ENCODE results near the gene PTPRK.

Gene PTPRK

DNA sequence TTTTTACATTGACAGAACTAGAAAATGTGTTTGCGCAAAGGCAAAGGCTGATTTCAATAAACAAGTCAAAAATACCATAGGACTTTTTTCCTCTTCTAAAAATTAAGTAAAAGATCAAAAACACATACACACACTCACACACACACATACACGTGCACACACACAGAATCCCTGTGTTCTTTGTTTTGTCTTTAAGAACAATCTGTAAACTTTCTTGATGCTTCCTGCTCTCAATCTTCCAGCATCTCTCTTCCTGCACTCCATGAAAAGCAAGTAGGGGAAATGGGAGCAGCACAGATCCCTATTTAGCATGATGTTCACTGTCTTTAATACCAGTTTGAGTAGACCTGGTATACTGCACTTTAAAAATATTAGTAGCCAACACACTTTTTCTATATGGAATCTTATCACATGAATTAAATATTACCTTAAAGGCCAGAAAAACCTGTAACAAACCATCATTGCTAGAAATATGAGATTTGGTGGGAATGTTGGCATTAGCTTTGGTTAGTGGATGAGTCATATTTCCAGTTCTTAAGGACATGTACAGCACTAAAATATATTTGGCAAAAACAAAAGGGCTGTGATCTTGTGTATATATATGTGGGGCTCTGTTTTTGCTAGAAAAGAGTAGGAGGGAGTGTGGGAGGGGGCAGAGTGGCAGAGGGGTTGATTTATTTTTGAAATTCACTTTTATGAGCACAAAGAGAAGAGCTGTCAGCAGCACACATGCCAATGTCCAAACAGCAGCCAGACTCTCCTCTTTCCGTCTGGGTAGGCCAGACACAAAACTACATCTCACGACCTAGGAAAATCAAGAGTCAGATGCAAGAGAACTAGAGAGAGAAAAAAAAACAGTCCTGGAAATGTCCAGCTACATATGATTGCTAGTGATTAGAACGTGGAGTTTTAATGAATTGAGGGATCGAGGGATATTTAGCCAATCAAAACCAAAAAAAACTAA lies 4.6 kb downstream of the PTPRK start:
- DNase-seq, result no peak

DNA sequence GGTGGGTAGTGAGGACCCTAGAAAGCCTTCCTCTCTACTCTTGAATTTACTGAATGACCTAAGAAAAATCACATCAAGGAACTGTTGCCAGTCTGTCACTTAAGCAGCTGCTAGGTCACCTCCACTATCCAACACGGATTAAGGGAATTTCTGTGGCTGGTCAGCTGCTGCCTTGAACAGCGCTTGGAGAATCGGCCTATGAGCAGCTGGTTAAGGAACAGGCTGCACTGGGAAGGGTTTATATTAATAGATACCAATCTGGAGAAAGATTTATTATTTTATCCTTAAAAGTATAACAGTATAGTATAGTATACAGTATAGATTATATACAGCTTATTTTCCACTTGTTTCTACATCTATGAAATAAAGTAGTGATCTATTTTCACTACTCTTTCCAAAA lies 6.5 kb downstream of the PTPRK start:
- no peak for DNase-seq

DNA sequence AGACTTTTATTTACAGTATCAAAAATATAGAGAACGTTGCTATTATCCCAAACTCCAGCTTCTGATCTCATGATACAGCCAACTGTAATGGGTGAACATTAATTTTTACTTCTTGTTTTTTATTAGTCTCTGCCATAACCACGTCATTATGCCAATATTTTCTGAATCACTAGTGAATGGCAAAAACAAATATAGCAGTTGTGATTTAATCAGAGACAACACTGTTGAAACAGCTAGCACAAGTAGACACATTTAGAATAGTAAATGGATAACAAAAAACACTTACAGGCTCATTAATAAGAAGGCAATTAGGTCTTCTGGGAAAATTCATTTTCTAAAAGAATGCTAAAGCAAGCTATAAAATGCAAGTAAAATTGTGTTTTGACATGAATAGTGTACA lies 8.1 kb downstream of the PTPRK start:
- DNase-seq, result no peak

DNA sequence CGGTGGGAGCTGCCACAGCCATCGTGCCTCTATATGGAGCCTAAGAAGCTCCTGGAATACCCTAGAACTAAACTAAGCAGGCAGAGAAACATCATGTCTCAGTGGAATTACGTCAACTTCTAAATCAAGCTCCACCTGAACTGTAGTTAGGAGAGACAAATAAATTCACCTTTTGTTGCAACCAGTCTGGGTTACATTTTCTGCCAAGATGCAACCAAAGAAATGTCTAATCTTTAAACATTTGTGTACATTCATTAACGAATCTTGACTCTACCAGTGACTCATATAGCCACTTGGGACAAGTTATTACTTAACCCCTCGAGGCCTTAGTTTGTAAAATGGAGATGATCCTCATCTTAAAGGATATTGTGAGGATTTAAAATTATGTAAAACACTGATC lies 8.9 kb downstream of the PTPRK start:
- no peak for DNase-seq

DNA sequence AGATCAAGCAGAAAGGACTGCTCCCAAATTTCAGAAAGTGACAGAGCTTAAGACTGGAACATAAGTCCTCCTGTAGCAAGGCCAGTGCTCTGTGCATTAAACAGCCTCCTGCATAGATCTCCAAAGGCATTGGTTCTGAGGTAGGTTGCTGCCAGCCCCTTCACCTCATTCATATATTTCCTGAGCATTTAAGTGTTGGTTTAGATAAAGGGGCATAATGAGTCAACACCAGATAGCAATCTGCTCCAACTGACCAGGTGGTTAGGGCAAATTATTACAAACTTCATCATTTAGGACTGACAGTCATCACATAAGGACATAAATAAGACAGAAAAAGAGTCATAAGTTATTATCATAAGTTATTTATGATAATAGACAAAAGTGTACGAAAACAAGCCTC lies 10.7 kb downstream of the PTPRK start:
- no peak for DNase-seq

DNA sequence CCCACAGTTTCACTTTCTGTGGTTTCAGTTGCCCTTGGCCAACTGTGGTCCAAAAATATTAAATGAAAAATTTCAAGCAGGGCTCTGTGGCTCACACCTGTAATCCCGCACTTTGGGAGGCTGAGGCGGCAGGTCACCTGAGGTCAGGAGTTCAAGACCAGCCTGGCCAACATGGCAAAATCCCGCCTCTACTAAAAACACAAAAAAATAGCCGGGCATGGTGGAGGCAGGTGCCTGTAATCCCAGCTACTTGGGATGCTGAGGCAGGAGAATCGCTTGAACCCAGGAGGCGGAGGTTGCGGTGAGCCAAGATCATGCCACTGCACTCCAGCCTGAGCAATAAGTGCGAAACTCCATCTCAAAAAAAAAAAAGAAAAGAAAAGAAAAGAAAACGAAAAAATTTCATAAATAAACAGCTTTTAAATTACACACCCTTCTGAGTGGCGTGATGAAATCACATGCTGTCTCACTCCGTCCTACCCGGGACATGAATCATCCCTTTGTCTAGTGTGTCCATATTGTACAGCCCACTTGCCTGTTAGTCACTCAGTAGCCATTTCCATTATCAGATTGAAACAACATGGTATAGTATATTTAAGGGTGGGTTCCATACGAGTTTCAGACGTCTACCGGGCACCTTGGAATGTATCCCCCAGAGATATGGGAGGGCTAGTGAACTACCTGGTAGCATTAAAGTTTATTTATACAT lies 11.7 kb downstream of the PTPRK start:
- no peak for DNase-seq

DNA sequence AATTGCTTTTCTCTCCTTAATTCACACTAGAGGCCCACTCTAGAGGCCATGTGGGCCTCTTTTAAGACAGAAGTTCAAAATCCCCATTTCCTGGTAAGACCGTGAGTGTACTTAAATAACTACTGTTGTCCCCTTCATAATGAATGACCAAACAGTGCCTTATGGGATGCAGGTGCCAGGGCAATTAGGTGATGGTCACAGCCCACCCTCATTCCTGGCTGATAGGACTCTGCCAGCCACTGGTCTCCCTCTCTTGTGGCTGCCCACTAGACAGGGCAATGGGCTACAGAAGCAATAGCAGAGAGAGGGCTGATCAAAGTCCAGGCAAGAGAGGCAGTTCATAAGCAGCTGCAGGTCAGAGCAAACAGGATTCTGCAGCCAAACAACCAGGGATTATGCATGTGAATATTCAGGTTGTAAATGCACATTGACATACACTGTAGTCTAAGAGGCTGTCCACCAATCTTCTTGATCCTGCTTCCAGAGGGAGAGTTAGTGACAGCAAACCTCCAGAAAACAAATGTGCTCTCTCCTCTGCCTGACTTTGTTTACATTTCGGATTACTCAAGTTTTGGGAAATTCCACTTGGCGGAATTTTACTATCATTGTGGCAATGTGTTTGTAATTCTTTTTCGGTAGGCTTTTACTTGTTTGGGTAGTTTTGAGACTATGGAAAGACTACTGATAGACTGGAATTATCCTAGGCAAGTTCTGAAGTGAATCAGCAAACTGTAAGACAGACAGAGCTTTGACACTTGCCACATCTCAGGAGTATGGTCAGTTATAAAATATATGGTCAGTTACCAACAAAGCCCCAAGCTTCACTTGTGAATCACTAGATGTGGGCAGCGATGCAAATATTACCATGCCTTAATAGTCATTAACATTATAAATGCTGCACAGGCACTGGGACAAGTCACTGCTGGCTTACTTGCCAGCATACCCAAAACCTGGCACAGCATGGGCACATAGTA lies 12.8 kb downstream of the PTPRK start:
- DNase-seq, result no peak

DNA sequence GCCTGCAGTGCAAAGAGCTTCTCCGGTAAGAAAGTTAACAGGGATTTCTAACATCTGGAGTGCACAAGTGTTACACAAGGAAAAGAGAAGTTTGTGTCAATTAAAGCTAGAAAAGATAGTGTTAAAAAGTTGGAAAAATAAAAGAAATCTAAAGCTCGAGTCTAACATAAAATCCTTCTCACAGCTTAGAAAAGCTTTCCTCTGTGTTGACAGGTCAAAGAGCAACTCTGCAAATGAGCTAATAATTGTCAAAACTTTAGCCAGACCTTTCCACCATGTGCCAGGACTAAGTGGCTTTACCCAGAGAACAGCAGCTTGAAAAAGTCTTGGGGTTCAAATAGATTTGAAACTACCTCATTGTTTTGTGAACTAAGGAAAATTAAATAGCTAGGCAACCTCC lies 14.8 kb downstream of the PTPRK start:
- no peak for DNase-seq

DNA sequence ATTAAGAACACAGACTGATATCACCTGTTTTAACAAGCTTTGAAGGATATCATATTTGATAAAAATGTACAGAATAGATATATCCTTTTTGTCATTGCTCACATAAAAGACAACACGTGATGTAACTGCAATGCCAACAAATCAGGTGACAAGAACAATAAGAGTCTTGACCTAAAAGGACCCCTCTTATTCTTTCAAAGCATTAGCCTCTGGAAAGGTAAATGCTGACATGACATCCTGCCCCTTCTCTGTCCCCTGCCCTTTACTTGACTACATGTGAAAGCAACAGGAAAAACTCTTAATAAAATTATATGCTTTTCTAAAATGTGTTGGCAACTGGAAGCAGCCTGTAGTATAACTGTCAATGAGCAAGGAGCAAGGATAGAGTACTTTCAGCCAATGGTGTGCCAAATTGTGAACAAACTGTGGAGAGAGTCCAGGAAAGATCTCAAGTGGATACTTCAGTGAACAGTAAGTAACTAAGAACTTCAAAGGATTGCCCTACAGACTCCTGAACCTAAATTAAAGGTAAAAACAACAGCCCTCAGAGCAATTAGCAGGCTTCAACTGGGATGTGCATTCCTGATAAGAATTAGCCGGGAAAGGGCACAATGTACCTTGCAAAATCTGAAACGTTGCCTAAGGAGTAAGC lies 16.3 kb downstream of the PTPRK start:
- no peak for DNase-seq

DNA sequence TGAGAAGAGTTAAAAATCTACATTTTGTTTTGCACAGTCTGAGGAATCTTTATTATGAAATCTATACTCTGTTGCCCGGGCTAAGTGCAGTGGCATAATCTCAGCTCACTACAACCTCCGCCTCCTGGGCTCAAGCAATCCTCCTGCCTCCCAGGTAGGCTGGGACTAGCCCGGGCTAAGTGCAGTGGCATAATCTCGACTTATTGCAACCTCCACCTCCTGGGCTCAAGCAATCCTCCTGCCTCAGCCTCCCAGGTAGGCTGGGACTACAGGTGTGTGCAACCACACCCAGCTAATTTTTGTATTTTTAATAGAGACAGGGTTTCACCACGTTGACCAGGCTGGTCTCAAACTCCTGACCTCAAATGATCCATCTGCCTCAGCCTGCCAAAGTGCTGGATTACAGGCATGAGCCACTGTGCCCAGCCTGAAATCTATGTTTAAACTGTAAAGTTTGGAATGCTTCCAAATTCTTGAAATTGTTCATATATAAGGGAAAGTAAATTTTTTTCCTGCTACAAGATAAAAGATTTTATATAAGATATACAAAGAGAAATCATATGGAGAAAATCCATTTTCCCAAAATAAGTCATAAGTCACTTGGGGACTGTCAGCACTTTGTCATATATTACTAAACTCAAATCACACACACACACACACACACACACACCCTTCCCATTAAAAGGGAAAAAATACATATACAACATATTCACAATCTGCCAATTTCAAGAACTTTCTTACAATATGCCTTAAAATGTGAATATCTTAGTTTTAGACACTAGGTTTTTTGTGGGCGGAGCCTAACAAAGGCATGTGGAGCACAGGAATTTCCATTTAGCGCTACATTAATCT lies 19.4 kb downstream of the PTPRK start:
- DNase-seq, result no peak

DNA sequence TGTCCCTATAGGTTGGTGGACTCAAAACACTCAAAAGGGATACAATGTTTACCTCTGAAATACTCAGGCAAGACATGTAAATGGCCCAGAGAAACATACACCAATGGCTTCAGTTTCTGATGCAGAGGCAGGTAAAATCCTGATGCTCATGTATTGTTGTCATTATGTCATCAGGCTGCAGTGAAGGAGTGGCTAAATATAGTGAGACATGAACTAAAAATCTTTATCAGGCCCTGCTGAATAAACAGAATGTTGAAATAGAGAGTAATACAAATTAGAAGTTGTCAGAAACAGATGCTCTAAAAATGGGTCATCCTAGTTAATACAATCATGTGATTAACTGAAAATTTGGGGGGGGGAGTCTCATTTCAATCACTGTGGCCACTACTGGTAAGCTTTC lies 20.4 kb downstream of the PTPRK start:
- no peak for DNase-seq

DNA sequence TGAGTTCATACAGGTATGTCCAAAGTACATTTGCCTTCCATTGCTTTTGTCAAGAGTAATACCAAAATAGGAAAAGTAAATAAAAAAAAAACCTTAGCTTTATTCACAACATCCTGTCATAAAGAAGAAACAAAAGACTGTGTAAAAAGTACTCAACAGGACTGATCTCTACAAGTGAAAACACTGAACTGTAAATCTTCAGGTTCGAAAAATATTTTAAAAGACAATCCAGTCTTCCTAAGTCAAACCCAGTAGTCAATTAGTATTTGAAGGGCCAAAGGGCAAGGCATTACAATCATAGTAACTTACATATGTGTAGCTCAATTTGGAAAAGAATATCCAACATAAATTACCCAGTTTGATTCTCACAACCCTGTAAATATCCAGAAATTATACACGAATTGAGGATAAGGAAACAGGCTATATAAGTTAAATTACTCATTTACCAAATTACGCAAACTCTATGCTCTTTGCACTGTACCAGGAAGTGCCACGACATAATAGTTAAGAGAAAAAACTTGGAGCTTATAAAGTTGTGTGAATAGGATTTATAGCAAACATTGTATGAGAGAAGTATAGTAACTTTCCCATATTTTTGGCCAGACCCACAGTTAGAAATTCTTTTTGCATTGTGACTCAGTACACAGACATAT lies 21.2 kb downstream of the PTPRK start:
- DNase-seq, result no peak

DNA sequence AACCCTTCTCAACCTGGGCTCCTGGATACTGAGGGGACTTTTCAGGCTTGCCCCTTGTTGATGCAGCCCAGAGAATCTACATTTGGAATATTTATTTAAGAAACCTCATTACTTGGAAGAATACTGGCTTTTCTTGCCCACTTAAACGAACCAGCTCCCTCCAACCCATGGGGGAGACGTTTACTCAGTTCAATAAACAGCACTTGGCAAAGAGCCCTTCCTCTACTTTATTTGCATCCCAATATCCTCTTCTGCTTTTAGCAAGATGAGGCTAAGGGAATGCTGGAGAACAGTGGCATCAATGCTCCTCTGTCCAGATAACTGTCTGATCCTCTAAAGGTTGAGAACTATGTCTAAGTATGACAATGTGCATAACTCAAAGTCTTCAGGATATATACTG lies 22.2 kb downstream of the PTPRK start:
- no peak for DNase-seq

DNA sequence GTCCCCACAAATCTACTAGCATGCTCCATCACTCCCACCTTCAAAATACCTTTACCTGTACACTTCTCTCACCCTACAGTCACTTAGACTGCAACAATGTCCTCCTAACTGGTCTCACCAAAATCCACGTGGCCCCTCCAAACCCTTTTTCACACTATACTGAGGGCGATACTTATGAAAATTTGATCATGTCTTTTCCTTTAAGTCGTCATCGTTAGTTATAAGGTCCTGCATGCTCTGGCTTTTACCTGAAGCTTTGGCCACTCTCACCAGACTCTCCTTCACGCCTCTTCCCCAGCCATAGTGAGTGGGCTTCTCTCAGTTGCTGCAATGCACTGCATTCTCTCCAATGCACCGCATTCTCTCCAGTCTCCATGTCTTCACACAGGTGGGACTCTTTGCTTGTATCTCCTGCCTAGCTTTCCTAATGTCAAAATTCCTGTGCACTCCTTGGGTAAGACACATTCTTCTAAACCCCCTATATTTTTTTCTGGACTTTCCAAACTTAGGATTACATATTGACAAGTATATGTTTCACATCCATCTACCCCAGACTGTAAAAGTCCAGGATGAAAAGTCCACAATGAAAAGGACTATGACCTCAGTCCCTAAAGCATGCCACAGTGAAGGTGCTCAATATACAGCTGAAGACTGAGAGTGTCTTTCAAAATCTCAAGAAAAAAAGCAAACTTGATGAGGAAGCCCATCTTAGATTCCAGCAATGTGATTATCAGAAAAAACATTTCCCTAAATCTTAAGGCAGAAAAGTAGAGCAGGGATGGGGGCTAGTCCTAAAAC lies 24.7 kb downstream of the PTPRK start:
- no peak for DNase-seq

DNA sequence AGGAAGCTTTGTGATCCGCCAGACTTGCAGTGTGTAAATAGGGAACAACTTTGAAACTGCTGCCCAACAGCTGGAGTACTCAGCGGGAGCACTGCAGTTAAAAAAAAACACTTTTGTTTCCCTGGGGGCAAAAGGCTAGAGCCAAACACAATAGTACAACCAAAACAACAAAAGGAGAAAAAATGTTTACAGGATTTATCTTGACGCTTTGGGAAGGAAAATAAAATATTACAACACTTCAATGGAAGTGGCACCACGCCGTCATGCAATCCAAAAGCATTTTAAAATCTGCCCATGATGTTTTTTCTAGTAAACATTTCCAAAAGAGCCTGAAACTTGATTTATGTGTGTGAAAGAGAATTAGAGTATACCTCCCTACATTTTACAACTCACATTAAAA lies 26.0 kb downstream of the PTPRK start:
- DNase-seq, result no peak

DNA sequence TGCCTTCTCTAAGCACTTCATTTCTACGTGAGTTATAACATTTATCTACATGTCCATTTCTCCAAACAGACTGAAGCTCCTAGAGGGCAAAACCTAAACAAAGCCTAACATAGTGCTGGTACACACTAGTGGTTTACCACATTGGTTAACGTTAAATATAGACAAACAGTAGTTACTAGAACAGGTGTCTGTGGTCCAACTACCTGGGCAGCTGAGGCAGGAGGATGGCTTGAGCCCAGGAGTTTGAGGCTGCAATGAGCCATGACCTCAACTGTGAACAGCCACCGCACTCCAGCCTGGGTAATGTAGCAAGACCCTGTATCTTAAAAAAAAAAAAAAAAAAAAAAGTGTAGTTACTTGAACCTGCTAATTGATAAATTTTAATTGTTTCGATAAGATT lies 26.5 kb downstream of the PTPRK start:
- DNase-seq, result no peak

DNA sequence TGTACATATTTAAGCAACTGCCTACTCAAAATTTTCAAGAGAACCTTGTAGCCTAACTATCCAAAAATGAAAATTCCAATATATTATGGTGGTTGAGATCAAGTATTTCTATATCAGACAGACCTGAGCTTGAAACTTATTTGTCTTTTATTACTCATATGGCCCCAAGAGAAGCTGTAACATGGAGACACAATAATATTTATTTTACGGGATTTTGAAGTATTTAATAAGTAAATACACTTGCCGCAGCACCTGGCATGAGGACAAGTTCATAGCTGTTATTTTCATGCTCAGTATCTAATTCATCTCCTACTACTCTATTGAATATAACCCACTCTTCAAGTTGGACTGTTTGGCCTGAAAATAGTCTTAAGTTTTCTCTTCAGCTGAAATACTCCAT lies 28.0 kb downstream of the PTPRK start:
- DNase-seq, result no peak

DNA sequence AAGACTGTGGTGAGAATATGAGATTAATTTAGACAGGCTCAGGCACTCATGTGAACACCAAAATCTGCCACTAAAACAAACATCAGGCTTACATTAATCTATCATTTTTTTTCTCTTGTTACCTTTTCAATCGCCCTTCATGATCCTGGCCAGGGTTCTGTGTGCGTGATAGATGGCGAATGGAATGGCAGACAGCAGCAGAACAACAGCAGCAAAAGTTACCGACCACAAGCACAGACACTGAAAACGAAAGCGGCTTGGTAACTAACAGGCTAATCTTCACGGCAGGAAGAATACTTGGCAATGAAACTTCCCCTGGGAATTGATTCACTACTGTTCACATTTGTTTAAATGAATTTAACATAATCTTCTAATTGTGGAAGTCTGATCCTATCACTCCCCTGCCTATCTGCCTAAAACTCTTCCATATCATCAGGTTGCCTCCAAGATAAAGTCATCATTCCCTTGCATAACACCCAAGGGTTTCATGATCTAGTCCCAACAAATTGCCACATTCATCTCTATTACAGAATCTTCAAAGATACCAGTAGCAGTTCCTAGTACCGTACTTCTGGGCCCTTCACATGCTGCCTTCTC lies 28.7 kb downstream of the PTPRK start:
- no peak for DNase-seq

DNA sequence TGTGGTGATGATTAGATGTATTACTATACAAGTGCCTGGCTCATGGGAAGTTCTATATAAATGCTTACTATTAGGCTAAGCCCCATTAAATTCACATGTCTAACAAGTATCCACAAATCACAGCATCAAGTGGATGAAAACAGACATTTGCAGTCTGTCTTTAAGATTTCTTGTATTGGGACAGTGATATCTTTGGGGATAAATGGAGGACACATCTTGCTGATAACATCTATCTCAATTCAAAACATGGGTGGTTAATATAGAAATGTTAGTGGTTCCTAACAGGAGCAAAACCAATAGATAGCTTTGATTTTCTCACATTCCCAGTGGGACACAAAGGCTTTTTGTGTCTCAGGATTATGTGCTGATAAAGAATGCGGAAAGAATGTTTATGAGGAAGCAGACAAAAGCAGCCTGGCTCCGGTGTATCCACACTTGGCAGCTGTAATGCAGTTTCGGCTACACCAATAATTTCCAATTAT lies 29.3 kb downstream of the PTPRK start:
- DNase-seq, result no peak

DNA sequence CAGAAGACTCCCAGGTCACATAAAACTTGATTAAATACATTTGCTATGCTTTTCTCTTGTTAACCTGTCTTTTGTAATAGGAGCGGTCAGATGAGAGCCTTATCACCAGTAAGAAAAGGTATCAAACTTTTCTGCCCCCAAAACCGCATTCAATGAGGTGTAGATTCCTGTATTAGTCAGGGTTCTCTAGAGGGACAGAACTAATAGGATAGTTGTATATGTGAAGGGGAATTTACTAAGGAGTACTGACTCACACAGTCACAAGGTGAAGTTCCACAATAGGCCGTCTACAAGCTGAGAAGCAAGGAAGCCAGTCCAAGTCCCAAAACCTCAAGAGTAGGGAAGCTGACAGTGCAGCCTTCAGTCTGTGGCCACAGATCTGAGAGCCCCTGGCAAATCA lies 32.7 kb downstream of the PTPRK start:
- no peak for DNase-seq

Data from hematopoietic multipotent progenitor cell treated with erythropoietin and hydrocortisone succinate and interleukin-3 and kit ligand, for 6 days (in vitro differentiated cells).